Hematopoietic multipotent progenitor cell treated with erythropoietin and hydrocortisone succinate and interleukin-3 and kit ligand, for 8 days (in vitro differentiated cells): ENCODE measurements around the gene MUC5AC.
"Not testable (repeated sequence)": the region's sequence is repeated elsewhere in the genome, so short reads cannot be mapped to it uniquely, and the experiment has no call there.

ENCODE experiments used
- DNase-seq: peaks from one replicate; pipeline ENCODE4 v3.0.0-alpha.2; 2015

MUC5AC gene

DNA sequence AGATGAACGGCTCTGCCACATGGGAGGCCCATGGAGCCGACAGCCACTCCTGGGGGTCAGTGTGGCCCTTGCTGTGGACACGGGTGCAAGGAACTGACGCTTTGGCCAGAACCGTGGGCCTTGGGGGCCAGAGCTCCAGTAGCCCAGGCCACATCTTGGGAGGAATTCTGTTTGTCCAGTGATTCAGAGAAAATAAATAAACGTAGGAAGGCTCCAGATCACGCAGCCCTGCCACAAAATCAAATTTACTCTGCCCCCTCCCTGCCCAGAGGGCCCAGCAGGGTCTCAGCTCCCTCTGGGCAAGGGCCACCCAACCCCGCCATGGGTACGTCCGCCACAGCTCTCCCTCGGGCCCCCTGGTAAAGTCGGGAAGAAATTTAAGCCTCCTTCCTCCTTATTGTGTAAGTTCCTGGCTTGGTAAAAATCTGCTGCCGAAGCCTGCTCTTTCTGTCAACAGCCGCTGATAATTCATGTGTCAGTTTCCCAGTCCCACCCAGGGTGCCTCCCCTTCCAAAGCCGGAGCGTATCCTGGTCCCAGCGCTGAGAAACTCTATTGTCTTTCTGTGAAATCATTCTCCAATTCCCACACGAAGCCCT, 6.9 kb upstream of the MUC5AC start:
- no peak for DNase-seq

- DNase-seq: no peak
Measured at GRCh38 chr11:1151366-1152315, 6.1 kb upstream of the MUC5AC start.

DNA sequence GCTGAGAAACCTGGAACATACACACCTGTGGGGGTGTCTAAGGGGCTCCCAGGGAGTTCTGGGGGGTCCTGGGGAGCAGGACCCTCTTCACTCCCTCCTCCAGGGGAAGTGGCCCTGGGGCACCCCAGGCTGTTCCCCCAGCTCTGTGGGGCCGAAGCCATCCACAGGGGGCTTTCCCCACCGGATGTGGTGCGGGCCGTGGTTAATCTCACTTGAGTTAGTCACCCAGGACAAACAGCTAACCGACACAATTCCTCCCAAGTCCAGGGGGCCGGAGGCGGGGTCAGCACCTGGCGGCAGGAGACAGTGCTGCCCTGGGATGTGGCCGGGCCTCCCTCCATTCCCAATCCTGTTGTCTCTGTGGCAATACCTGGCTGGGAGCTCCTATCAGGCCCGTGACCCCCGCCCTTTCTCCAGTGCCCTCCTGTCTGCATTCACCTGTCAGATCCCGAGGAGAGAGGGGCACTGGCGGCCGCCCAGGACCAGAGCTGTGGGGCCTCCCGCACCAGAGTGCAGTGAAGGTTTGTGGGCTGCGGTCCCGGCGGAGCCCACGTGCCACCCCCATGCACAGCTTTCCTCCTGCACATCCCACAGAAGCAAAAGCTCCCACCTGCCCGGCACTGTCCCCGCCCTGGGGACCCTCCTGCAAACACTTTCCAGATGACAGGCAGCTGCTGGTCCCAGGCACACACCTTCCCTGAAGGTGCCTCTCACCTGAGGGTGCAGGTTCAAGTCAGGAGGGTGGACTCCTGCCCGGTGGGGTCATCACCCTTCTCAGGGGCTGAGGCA, 5.2 kb upstream of the MUC5AC start:
- DNase-seq: no peak

DNA sequence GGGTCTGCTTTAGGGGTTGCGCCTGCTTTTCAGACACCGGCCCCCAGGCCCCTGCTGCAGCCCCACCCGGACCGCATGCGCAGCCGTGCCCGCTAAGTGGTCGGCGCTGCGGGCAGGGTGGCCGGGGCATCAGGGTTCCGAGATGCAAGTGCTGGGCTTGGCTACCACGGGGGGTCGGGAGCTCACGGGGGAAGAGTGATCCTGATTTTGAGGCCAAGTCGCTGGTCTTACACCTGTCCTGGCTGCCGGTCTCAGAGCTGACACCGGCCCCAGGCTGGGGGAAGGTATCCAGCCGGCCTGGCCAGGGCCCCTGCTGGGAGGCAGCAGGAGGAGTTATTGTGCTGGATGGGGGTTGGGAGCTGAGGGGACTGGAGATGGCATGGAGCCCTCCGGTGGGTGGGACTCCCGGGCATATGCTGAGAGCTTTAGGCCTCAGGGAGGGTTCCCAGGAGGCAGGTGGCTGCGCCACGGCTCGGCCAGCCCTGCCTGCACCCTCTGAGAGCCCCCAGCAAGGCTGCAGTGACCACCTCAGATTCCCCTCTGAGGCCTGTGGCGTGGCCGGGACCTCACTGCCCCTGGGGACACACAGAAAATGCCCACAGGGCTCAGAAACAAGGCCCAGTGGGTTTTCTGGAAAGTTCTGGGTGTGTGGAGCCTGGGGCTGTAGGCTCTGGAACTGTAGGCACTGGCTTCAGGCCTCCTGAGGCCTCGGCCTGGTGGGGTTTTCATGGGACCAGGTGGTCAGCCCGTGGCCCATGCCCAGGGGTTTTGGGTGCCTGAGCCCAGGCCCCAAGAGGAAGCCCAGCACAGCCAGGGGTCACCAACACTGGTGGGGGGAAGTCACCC, 4.4 kb upstream of the MUC5AC start:
- DNase-seq: no peak

- DNase-seq: no peak
Measured at GRCh38 chr11:1153951-1154493, 3.7 kb upstream of the MUC5AC start.

GRCh38 chr11:1154656-1155055, 3.1 kb upstream of the MUC5AC start:
- not testable (repeated sequence) for DNase-seq

DNA sequence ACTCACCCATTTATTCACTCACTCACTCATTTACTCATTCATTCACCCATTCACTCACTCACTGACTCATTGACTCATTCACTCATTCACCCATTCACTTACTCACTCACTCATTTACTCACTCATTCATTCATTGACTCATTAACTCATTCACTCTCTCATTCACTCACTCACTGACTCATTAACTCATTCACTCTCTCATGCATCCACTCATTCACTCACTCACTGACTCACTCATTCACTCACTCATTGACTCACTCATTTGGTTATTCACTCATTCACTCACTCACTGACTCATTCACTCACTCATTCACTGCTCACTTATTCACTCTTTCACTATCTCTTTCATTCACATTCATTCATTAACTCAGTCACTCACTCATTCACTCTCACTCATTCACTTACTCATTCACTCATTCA, 2.5 kb upstream of the MUC5AC start:
- DNase-seq: no peak

GRCh38 chr11:1156506-1157340, 1.0 kb upstream of the MUC5AC start:
- DNase-seq: no peak

GRCh38 chr11:1157341-1157644, 460 bp upstream of the MUC5AC start:
- DNase-seq: no peak

DNA sequence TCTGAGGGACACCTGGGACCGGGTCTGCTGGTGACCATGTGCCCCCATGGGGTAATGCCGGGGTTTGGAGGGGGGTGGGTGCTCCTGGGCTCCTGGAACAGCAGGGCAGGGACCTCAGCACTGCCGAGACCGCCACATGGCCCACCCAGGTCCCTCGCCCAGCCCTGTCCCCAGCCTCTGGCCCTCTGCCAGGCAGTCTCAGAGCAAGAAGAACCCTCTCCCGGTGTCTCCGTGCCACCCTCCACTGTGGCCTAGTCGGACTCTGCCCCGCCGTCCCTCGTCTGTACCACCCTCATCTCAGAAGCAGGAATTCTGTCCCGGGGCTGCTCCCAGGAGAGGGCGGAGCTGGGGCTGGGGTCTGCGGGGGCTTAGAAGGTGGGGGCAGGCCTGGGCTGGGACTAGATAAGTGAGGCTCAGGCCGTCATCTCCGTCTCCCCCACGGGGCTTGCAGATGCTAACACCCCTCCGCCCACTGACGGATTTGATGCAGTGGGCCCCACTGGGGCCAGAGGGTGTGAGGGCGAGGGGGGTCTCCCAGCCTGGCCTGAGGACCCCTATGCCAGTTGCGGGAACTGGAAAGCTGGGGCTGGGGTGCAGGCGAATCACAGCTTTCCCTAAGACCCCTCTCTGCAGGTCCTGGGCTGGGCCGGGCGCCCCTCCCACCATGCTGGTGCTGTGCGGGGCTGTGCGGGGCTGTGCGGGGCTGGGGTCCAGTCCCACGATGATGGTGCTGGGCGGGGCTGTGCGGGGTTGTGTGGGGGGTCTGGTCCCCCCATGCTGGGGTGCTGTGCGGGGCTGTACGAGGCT, 1.1 kb downstream of the MUC5AC start:
- DNase-seq: no peak

DNA sequence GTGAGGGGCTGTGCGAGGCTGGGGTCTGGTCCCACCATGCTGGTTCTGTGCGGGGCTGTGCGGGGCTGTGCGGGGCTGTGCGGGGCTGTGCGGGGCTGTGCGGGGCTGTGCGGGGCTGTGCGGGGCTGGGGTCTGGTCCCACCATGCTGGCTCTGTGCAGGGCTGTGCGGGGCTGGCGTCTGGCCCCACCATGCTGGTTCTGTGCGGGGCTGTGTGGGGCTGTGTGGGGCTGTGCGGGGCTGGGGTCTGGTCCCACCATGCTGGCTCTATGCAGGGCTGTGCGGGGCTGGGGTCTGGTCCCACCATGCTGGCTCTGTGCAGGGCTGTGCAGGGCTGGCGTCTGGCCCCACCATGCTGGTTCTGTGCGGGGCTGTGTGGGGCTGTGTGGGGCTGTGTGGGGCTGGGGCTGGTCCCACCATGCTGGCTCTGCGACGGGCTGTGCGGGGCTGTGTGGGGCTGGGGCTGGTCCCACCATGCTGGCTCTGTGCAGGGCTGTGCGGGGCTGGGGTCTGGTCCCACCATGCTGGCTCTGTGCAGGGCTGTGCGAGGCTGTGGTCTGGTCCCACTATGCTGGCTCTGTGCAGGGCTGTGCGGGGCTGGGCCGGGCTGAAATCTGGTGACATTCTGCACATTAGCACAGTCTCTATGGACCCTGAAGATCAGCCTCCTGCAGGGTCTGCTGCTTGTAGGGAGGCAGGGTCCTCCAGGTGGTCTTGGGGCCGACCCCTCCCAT, 1.9 kb downstream of the MUC5AC start:
- not testable (repeated sequence) for DNase-seq

GRCh38 chr11:1160231-1161101, 2.7 kb downstream of the MUC5AC start:
- DNase-seq: no peak

DNA sequence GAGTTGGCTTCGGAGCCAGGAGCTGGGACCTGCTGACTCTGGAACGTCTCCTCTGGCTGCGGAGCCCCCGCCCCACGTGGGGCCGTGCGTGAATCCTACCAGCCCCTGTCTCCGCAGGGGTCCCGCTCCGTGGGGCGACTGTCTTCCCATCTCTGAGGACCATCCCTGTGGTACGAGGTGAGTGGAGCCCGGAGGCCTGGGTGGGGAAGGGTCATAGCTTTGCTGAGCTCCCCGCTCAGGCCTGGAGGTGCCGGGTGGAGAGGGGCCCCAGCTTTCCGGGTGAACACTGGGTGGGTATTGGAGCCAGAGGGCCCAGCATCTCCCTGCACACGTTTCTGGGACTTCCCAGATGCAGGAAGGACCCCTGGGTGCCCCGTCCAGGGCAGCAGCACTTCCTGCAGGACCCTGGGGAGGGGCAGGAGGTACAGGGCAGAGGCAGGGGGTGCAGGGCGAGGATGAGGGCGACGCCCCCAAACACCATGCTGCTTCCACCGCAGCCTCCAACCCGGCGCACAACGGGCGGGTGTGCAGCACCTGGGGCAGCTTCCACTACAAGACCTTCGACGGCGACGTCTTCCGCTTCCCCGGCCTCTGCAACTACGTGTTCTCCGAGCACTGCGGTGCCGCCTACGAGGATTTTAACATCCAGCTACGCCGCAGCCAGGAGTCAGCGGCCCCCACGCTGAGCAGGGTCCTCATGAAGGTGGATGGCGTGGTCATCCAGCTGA, 3.8 kb downstream of the MUC5AC start:
- no peak for DNase-seq

DNA sequence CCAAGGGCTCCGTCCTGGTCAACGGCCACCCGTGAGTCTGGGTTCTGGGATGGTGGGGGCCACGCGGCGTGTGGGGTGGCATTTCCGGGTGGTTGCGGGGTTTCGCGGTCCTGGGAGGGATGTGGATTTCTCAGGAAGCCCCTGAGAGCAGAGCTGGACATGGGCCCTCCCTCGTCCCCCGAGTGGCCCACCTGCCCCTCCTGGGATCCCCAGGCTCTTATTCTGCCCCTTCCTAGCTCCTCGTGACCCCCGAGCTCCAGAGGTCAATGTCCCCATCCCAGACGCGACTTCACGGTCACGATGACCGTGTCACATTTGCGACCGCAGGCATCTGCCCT, 4.4 kb downstream of the MUC5AC start:
- DNase-seq: no peak

DNA sequence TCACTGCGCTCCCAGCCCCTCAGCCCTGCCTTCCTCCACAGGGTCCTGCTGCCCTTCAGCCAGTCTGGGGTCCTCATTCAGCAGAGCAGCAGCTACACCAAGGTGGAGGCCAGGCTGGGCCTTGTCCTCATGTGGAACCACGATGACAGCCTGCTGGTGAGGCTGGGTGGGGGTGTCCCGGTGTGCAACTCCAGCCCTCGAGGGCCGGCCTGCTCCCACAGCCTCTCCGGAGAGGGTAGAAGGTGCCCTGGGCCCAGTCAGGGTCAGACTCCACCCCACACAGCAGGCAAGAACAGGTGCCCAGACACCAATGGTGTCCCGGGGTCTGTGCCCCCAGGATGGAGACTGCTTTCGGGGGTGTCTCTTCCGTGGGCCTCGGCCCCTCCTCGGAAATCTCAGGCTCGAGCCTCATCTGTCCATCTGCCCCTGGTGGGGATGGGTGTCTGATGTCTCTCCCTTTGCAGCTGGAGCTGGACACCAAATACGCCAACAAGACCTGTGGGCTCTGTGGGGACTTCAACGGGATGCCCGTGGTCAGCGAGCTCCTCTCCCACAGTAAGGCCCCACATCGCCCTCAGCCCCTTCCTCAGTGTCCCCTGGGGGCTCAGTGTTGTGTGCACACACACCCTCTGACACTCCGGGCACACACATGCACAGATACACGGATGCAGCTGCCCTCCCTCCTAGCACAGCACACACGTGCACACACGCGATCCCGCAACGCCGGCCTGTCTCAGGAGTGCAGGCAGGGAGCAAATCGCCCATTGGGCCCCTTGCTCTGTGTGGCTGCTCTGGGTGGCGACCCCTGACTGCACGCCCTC, 4.9 kb downstream of the MUC5AC start:
- DNase-seq: no peak

DNA sequence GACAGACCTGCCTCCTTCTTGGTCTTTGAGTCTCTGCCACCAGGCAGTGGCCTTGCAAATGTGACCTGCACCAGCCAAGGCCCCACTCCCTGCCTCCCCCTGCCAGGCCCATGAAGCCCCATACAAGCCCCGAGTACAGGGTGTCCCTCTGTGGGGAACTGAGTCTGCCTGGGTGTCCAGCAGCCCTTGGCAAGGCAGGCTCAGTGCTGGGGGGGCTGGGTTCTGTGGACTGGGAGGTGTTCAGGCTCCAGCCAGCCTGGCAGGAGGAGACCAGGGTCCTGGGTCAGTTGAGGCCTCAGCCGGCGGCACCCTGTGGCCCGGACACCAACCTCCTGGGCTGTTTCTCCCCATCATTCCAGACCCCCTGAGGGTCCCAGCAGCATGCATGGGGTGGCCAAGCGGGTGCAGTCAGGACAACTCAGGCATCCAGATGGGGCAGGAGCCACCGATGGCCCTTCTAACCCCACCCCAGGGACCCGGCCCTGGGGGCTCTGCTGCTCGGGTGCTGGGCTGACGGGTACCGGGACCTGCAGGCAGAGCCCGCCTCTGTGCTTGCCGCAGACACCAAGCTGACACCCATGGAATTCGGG, 5.7 kb downstream of the MUC5AC start:
- no peak for DNase-seq
